Hypothalamus (tissue), 51 donors: ENCODE results near the gene MAN1A1.

ENCODE experiments used
- DNase-seq, 51 donors: peaks; one replicate each; lab custom pipeline; 2025; lab: John Stamatoyannopoulos, UW

Gene MAN1A1

DNA sequence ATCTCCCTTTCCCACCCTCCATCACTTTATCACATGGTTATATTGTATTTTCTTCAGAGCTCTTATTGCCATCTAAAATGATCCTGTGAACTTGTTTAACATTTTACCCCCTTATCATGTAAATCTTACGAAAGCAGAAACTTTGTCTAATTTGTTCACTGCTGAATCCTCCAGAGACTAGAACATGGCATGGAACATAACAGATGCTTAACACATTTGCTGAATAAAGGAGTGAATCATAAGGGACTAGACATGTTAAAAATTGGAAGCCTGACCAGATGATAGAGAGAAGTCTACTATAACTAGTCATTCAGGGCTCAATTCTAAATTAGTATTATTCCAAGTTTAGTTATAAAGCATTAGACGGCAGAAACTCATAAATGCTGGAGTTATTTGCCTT lies 73.3 kb downstream of the MAN1A1 start:
- no peak for DNase-seq

GRCh38 chr6:119274197-119274595 lies 75.4 kb downstream of the MAN1A1 start:
- DNase-seq, result no peak

DNA sequence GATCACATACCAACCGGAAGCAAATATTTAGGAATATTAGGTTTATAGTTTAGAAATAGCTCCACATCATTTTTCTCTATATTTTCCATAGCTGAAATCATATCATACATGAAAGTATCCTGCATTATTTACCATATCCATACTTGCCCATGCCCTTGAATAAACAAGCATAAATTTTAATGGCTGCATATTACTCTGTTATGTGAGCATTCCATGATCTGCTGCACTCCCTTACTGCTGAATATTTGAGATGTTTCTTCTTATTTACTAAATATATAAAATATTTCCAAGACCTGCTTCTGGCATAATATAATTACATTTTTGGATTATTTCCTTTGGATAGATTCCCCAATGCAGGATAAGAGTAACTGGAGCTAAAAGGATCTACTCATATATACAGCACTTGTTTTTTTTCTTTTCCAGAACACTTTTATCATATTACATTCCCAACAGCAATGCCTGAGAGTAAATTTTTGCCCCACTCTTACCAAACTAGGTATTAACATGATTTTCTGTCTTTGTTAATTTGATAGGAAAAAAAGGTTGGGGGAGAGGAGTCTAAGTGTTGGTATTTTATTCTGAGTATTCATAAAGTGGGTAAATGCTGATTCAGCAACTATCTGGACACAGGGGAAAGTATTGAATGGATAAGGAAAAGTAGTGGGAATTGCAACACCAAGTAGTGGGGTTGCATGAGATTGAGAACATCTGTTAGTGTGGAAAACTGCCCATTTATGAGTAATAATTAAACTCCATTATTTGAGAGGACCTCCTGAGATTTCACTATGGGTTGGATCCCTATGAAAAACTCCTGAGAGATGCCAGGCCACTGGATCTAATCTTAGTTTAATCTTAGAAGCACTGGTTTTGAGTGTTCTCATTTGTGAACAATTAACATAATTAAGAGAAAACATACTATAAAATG lies 76.0 kb downstream of the MAN1A1 start:
- DNase-seq, result no peak

- DNase-seq, result no peak
Measured at GRCh38 chr6:119270545-119270944, 79.0 kb downstream of the MAN1A1 start.

GRCh38 chr6:119269266-119270103 lies 80.1 kb downstream of the MAN1A1 start:
- DNase-seq, result no peak

DNA sequence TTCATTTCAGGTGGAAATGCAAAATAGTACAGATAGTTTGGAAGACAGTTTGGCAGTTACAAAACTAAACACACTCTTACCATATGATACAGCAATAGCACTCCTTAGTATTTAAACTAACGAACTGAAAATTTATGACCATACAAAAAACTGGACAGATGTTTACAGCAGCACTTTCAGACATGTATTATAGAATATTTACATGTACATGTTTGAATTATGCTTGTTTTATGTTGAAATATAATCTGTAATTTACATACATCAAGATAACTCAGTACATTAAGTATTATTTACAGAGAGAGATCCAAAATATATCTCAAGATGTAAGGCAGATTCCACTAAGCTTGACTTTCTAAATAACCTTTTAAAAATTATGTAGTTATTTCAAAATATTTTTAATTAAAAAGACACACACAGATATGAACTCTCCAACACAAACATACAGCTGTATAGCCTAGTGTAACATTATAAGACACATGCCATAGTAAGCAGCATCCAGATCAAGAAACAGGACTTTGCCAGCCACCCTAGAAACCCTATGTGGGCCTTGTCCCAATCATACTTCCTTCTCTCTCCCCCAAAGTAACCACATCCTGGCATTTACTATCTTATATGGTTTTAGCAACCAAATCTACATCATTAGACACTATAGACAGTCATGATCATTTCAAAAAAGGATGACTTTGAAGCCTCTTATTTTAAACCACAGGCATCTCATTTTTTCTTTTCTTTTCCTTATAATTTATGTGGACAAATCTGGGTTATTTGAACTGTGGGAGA lies 82.2 kb downstream of the MAN1A1 start:
- DNase-seq, result no peak

DNA sequence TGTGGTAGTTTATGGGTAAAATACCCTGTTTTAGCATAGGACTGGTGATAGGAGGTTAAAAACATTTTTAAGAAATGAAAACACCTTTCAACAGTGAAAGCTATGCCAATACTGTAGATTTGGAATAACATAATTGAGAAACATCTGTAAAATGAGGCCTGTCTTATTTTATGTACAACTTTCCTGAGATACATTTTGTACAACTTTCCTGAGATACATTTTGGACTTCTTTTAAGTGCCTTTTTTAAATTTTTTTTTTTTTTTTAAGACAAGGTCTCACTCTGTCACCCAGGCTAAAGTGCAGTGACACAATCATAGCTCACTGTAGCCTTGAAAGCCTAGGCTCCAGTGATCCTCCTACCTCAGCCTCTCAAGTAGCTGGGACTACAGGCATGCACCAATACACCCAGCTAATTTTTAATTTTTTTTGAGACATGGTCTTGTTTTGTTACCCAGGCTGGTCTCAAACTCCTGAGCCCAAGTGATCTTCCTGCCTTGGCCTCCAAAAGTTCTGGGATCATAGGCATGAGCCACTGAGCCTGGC lies 84.6 kb downstream of the MAN1A1 start:
- DNase-seq, result no peak

DNA sequence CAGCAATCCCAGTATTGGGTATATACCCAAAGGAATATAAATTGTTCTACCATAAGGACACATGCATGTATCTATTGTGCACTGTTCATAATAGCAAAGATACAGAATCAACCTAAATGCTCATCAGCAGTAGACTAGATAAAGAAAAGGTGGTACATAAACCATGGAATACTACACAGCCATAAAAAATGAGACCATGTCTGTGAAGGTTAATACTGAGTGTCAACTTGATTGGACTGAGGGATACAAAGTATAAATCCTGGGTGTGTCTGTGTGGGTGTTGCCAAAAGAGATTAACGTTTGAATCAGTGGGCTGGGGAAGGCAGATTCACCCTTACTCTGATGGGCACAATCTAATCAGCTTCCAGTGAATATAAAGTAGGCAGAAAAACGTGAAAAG lies 86.9 kb downstream of the MAN1A1 start:
- no peak for DNase-seq

DNA sequence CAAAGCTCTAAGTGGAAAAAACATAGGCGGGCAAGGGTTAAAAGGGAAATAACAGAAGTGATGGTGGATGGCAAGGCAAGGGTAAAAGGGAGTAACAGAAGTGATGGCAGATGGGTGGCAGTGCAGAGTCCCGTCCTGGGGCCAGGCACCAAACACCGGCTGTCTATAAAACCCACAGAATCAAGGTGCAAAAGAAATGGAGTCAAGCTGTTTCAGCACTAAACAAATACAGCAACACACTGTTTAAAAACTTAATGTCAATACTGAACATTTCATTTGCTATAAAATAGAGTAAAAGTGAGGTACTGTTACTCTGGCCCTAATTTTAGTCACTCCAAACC lies 87.6 kb downstream of the MAN1A1 start:
- no peak for DNase-seq

- DNase-seq, result no peak
Measured at GRCh38 chr6:119259027-119259426, 90.5 kb downstream of the MAN1A1 start.

- DNase-seq, result no peak
Measured at GRCh38 chr6:119257726-119258125, 91.8 kb downstream of the MAN1A1 start.

- no peak for DNase-seq
Measured at GRCh38 chr6:119256978-119257462, 92.5 kb downstream of the MAN1A1 start.

DNA sequence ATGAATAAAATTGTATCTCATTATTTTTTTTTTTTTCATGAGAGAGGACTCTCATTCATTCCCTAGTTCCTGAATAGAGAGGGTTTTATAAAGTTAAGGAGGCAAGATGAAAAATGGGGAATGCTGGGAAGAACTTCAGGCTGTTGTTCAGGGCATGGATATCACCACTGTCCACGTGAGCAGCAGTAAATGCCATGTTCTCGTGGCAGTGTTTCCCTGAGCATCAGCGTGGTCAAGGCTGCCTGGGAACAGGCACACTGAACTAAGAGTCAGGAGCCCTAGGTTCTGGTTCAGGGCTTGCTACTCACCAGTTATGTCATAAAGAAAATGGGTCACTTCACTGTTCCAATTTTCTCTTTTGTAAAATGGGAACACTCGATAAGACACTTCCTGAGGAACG lies 93.2 kb downstream of the MAN1A1 start:
- DNase-seq, result no peak

GRCh38 chr6:119255492-119255891 lies 94.1 kb downstream of the MAN1A1 start:
- no peak for DNase-seq

DNA sequence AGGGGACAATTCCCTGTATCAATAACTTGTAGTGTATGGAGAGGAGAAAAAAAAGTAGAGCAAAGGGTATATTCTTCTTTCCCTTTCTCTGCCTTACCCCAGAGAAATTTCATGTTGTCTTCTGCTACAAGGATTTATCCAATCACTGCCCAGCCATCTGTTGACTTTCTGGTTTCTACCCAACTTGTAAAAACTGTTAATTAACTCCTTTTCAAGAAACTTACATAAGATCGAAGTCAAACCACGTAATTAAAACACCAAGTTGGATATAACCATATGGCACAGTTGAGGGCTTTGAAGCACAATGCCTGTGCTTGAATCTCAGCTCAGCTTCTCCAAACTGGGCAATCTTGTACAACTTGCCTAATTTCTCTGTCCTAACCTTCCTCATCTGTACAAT lies 99.5 kb downstream of the MAN1A1 start:
- DNase-seq, result no peak

GRCh38 chr6:119249319-119249718 lies 100.2 kb downstream of the MAN1A1 start:
- DNase-seq, result no peak

DNA sequence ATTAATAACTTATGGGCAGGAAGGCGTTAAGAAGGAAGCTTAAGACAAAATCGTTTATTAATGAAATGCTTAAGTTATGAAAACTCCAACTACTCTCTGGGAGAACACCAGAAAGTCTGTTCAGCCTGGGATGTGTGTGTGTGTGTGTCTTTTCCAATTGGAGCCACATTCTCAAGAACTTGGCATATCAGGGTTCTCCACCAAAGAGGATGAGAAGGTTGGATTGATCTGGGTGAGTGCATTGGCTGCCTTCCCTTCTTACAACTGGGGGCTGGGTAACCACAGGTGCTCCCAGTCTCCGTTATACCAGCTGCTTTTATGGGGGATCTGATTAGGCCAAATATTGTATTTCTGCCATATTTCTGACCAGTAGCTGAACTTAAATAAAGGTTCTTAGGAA lies 102.1 kb downstream of the MAN1A1 start:
- no peak for DNase-seq

DNA sequence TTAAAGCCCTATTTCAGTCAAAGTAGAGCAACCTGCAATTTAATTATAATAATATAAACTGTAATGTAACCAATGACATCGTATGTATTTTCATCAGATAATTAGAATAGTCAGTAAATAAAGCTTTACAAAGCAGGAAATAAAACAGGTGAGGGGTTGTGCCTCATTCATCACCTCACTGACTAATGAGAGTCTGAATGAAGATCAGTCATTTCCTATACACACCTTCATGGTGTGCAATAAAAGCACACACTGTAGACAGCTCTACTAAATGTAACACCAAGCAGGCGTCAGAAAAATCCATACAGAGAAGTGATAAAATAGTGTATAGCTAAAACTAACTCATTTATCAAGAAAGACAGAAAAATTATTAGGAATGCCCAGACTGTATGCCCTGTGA lies 105.9 kb downstream of the MAN1A1 start:
- no peak for DNase-seq

DNA sequence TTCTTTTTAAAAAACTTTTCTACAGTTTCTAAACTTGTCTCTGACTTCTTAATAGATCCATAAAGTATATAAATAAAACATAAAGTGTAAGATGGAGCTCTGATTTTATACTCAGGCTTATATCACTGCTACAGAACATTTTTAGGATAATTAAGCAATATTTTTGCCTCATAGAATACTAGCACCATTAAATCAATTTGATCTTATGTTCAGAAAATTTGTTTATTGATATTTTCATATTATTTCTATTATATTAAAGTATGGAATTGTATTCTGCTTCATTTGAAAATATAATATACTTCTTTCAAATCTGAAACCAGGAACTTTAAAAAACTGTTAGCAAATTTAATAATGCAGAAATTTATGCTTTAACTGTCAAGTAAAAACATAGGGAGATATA lies 106.5 kb downstream of the MAN1A1 start:
- no peak for DNase-seq

DNA sequence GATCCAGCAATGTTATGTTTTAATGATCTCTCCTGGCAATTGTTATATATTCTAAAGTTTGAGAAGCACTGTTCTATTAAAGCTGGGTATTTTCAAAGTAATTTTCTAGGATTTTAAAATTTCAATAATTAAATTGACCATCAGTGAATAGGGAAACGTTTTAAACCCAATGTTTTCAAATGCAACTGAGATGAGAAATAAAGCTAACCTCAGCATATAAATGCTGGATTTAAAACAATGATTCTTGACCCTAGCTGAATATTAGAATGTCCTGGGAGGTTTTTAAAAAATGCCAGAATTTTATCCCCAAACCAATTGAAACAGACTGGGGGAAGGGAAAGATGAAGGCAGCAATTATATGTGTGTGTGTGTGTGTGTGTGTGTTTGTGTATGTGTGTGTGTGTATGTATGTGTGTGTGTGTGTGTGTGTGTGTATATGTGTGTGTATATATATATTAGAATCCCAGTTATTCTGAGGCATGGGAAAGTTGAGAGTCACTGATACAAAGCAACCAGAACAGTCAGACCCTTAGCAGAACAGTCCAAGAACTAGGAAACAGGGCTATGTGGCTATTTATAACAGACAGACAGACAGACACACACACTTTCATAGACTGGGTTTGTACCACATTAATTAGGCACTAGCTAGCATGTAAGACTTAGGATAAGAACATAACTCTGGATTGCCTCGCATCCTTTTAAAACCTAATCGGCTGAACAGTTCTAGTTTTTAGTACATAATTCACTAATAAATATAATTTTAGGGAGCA lies 107.8 kb downstream of the MAN1A1 start:
- no peak for DNase-seq
